ENCODE data around the gene FBXO47.

FBXO47 gene

DNA sequence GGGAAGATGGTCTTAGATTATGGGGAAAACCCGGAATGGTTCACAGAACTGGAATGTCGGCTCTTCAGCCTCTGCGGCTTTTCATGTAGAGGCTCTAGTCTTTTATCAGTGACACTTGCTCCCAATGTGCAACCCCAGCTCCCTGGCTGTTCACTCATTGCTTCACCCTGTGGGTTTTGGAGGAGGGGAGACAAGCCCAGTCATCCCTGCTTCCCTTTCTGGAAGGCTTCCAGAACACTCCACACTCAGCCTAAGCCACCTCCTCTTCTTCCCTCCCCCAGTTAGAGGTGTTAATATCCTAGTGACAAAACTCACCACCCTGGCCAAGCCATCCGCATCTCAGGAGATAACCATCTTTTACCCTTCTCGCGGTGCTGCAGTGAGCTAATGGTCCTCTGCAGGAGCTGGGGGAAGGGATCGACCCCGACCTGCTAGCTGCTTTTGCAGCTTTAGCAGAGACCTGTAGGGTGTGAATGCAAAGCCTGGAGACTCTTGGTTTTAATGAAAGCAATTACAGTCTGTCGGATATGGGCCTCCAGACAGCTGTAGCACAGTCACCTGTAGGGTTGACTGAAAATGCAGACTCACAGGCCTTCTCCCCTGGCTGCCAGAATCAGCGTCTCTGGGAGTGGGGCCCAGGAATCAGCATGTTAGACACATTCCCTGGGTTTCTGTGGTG lies 66.1 kb downstream of the FBXO47 start:
- no peak for DNase-seq

- DNase-seq: no peak
Measured at GRCh38 chr17:38899421-38899820, 67.8 kb downstream of the FBXO47 start.

DNA sequence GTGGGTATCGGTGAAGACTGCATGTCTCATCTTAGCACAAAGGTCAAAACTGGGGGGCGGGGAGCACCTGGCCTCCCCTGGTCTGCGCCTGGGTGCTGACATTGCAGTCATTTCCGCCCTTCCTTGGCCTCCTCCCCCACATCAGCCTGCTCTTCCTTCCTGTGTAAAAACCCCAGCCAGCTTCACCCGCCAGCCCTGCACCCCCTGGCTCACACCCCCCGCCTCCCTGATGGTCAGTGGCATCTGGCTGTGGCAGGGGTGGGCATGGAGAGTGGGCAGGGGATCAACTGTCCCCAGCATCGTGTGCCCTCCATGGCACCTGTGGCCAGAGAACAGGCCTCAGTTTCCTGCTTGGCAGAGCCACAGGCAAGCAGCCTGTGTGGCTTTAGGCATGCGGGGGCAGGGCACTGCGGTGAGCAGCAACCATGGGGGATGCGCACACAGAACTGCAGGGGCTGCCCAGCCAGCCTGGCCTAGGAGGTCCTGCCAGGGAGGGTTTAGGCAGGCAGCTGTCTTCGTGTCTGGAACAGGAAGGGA lies 68.3 kb downstream of the FBXO47 start:
- no peak for DNase-seq

DNA sequence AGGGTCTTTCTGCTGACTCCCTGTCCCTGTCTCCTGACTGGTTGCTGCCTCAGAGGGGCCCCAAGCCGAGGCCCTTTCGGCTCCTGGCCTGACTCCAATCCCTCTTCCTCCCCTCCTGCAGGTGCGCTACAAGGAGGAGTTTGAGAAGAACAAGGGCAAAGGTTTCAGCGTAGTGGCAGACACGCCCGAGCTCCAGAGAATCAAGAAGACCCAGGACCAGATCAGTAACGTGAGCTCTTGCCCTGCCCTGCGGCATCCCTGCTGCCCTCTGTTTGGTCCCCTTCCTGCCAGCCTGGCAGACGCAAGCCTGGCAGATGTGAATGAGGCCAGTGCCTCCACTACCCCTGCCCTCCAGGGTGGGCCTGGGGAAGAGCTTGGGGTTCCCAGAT lies 68.9 kb downstream of the FBXO47 start:
- DNase-seq: no peak

DNA sequence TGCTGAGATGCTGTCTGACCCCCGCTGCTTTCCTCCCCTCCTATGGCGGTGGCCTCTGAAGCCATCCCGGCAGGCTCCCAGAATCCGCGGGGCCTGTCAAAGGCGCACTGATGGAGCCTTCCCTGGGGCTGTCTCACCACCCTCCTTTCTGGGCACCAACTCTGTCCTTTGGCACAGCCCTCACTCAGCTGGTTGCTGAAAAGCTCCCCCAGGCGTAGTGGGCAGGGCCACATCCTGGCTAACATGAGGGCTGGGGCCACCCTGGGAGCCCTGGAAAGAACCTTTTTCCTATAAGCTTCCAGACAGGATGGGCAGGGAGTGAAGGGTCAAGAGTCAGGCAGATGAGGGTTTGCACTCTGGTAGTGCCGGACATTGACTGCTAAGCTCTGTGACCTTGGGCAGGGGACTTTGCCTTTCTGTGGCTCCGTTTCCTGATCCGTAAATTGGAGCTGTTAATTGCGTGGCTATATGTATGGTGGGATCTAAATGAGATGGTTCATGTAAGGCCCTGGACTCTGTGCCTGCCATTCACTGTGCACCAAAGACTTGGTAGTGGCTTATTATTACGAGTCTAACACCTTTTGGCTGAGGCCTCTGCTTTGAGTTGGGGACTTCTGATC lies 69.4 kb downstream of the FBXO47 start:
- DNase-seq: no peak

DNA sequence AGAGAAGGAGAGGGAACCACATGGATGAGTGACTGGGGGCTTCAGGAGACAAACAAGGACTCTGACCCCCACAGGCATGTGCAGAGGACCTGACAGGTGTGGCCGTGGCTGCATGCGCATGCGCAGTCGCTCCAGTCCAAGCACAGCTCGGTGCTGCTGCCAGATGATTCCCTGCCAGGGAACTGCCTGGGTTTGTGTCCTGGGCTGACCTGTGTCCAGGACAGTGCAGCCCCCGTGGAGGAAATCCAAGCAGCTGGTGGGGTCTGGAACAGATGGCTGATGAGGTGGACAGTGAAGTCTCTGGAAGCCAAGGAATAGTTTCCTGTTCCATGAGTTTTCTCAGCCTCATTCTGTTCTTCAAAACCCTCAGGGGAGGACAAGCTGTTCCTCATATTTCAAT lies 70.0 kb downstream of the FBXO47 start:
- peak; percentile 67 for DNase-seq

GRCh38 chr17:38896346-38896954 lies 70.8 kb downstream of the FBXO47 start:
- DNase-seq: peak; percentile 58

DNA sequence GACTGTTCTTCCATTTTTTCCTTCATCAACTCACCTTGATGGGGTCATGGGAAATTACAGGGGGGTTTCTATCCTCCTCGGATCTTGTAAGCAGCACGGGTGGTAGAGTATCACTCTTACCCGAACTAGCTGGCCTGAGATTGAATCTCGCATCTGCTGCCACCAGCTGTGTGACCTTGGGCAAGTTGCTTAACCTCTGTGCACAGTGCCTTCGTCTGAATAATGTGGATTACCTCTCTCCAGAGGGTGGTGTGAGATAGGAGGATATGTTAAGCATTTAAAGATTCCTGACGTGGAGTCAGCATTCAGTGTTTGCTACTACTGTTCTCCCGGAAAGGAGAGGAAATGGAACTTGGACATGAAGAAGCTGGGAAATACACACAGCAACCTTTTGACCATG lies 72.9 kb downstream of the FBXO47 start:
- peak; percentile 41 for DNase-seq

GRCh38 chr17:38893607-38894006 lies 73.6 kb downstream of the FBXO47 start:
- peak; percentile 23 for DNase-seq

GRCh38 chr17:38893113-38893512 lies 74.1 kb downstream of the FBXO47 start:
- DNase-seq: no peak

DNA sequence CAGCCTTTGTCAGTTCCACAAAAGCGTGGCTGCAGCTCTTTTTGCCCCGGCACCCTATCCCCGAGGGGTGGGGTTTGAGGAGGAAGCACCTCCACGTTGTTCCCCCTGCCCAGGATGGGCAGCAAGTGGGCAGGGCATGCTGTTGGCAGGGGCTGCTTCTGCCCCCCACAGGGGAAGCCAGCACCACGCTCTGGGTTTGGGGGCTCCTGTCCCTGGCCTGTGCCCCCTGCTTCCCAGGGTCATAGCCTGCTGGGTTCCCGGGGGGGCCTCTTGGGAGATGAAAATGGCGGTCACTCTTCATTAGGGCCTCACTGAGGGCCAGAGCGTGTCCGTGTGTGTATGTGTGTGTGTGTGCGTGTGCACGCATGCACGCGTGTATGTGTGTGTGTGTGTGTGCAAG lies 74.6 kb downstream of the FBXO47 start:
- no peak for DNase-seq

GRCh38 chr17:38892083-38892482 lies 75.1 kb downstream of the FBXO47 start:
- DNase-seq: no peak

DNA sequence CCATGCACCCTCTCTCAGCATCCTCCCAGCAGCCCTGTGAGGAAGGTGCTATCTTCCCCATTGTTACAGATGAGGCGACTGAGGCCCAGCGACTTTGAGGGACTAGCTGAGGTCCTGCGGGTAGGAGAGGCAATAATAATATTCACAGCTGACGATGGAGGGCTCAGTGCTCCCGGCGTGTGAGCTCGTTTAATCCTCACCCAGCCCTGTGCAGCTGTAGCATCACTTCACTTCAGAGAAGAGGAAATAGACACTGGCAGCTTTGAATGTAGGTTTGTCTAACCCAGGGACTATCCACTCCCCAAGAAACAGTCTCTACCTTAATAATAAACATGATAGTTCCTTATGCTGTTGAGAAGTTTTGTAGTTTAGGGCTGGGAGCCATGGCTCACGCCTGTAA lies 75.8 kb downstream of the FBXO47 start:
- DNase-seq: peak; percentile 51

GRCh38 chr17:38890410-38890746 lies 76.8 kb downstream of the FBXO47 start:
- no peak for DNase-seq

GRCh38 chr17:38889745-38890409 lies 77.3 kb downstream of the FBXO47 start:
- no peak for DNase-seq

GRCh38 chr17:38888842-38889241 lies 78.4 kb downstream of the FBXO47 start:
- DNase-seq: no peak

DNA sequence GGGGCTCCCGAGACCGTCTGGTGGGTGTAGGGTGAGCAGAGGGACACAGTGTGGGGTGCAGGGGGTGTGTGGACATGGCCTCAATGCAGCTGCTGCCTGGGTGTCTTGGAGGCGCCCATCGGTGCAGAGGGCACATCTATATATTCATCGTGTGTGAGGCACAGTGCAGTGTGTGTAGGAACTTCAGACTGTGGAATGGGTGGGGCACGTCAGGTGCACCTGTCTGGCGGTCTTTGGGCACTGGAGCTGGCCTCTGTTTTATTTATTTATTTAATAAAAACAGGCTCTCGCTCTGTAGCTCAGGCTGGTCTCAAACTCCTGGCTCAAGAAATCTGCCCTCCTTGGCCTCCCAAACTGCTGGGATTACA lies 80.6 kb downstream of the FBXO47 start:
- no peak for DNase-seq

All from NCI-H82 (cell line).